A549 treated with AZD9567 at 1 μM for 4 hours (cell line): ENCODE measurements around the gene WDCP. TPM values are rescaled to one million over a fixed set of nuclear protein-coding genes. Genes with fewer than 3 reads are reported as not detected.

Source experiments
- total RNA-seq: library from RNA; stranded (reverse); fragments of 200-300 nt; extraction: Qiagen RNA extraction; gene quantifications from 5 replicates; pipeline ENCODE4 v1.2.3, GENCODE V29; 2022; ENCODE audit not compliant: insufficient read depth

The WDCP gene
- total RNA-seq, result 13.6 to 18.2 TPM (median 15.4 TPM) in 5 replicates

DNA sequence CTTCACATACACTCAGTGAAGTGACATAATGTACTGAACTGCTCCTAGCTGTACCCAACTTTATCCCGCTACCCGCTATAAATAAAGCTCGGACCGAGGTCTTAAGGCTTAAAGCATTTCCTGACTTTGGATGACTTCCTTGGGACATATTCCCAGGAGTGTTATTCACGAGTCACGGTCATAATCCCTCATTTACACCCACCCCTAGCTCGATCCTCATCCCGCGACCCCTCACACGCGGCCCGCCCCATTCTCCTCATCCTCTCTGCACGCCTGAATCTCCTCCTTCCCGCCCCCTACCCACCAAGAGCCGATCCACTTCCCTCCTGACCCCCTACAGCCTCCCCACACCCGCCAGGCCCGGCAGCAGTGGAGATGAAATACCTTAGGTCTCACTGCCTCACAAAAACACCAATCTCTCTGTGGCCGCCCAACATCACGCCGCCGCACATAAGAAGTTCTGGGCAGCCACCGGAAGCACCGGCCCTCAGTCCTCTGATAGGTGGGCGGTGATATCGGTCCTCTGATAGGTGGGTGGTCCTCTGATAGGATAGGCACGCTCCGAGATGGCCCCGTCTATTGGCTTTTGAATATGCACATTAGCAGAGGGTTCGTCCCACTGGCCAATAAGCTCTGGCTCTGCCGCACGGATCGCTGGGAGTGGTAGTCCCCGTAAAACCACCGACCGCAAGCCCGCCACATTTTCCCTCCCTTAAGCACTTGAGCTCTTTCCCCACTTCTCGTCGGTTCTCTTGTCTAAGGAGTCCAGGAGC, at the start of gene WDCP:
WDCP (minus strand) TSS at position 462 of the 773 bp plus-strand sequence. CDS start 7,897 bp downstream, outside the sequence.

GRCh38 chr2:24084386-24085199, 37.4 kb upstream of the WDCP start, which contains the start of gene TP53I3:
TSS of gene TP53I3 (minus strand) at chr2:24084834. CDS start at chr2:24084326, 508 bp downstream.

DNA sequence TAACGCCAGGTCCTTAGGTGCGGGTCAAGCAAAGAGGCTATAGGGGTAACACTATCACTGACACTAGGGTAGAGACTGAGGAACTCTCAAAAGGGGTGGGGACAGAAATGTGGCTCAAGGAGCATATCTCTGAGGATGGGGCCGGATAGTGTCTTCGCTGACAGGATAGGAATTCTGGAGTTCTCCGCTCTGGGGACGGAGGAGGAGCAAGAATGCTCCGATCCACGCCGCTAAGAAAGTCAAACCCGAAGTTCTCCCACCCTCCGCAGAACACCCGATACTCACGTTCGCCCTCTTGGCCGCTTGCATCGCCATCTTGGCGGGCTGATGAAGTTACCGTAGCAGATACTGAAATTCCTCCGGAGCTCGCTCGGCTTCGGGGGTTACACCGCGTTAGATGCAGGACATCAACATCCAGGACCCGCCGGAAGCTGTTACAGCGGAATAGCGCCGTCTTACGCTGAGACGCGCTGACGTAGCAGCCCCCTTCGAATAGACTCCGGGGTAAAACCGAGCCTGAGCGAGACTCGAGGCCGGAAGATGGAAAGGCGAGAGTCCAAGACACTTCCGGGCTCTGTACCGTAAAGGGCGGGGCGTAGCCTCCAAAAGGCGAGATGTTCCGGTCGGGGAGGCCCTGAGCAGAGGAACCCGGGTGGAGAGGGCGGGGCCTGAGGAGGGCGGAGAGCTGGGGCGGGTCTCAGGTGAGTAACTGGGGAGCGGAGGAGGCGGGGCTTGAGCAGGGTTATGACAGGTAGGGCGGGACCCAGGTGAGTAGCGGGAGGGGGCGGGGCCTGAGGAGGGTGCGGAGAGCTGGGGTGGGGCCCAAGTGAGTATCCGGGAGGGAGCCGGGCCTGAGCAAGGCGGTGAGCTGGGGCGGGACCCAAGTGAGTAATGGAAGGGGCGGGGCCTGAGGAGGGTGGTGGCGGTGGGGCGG, 29.0 kb upstream of the WDCP start, which contains the start of gene SF3B6:
SF3B6 (minus strand) TSS at position 412 of the 934 bp plus-strand sequence; CDS start at position 315, 97 bp downstream.

GRCh38 chr2:24049485-24050021, 2.4 kb upstream of the WDCP start, which contains the start of gene FKBP1B:
TSS of gene FKBP1B (plus strand) at chr2:24049741. CDS start at chr2:24049850, 109 bp downstream.

DNA sequence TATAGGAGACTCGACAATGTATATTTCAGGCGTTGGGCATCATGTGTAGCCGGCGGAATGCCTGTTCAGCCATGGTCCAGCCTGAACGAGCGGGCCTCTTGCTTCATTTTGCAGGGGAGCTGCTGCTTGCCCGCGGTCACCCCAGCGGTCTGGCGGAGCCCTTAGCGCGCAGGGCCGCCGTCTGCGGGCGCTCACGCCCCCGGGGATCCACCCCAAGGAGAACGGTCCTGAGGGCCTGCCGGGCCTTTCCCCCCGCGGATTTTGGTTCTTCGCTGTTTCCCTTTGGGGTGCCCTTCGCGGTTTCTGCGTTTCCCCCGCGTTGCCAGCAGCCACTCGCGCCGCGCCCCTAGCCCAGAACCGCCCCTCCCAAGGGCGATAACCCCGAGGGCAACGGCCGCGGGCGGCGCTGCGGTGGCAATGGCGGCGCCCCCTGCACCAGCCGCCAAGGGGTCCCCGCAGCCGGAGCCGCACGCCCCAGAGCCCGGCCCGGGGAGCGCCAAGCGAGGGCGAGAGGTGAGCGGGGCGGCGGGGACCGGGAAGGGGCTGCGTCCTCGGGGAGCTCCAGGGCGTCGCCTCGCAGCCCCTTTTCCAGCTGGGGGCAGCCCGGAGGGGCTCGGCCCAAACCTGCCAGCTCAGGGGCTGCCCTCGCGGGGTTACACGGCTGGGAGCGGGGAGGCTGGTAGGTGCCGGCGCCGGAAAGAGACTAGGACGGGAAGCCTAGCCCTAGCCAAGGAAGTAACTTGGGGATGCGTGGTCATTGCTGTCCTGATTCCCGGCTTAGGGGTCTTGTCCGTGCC, 37.3 kb downstream of the WDCP start, which contains the start of gene MFSD2B:
MFSD2B (plus strand) TSS at position 406 of the 797 bp plus-strand sequence; CDS start at position 418, 12 bp downstream.

Other genes starting within 250 kb of the WDCP start
- 5.0 to 7.8 TPM (median 6.9 TPM) in 5 replicates for gene ATAD2B, start 120.3 kb downstream of the WDCP start, total RNA-seq
- gene UBXN2A, start 106.9 kb downstream of the WDCP start, total RNA-seq, result 21.2 to 28.7 TPM (median 23.8 TPM) in 5 replicates
- gene MFSD2B, start 37.3 kb downstream of the WDCP start, total RNA-seq, result 0.19 to 0.50 TPM (median 0.37 TPM) in 4 of 5 replicates, not detected in the other
- 10.5 to 13.6 TPM (median 10.8 TPM) in 5 replicates for gene FKBP1B, start 2.4 kb upstream of the WDCP start, total RNA-seq
- gene SF3B6, start 28.9 kb upstream of the WDCP start, total RNA-seq, result 162 to 257 TPM (median 170 TPM) in 5 replicates
- 221 to 284 TPM (median 246 TPM) in 5 replicates for gene TP53I3, start 37.4 kb upstream of the WDCP start, total RNA-seq
- 1.2 to 1.9 TPM (median 1.6 TPM) in 4 of 5 replicates, not detected in the other for gene PFN4, start 75.9 kb upstream of the WDCP start, total RNA-seq
- 2.0 to 2.7 TPM (median 2.2 TPM) in 4 of 5 replicates, not detected in the other for gene FAM228B, start 76.1 kb upstream of the WDCP start, total RNA-seq
- gene FAM228A, start 127.7 kb upstream of the WDCP start, total RNA-seq, result not detected in 5 replicates